DMS 273 (cell line): ENCODE data around the gene MET.
"Not testable (repeated sequence)": the region's sequence is repeated elsewhere in the genome, so short reads cannot be mapped to it uniquely, and the experiment has no call there.

Experiments
- DNase-seq: peaks from one replicate; lab custom pipeline; 2025; ENCODE audit not compliant: unreplicated experiment; lab: John Stamatoyannopoulos, UW

Gene MET

DNA sequence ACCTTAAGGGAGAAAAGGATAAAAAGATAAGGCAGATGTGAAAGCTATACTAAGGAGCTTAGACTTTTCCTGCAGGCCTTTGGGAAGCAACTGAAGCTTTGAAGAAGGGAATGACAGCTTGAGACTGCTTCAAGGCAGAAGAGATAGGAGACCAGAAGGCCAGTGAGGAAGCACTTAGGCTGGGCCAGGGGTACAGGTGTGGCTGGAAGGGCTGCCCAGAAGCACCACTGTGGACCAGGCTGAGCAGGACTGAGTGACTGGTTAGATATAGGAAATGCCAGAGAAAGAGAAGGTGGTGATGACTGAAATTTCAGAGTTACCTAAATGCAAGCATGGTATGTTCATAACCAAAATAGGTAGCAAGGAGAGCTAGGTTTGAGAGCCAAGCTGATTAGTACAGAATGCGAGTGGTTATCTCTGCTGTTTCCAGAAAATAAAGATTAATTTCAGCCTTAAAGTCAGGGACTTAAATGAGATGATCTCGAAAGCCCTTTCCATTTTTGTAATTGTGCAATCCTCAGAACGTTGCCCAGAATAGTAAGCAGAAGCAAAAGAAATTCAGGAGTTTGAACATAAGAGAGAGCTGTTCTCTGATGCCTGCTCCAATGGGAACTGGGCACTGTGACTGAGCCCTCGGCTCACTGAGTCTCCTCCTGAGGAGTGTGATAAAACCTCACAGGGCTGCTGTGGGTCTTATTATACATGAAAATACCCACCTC lies 54.9 kb downstream of the MET start:
- no peak for DNase-seq

DNA sequence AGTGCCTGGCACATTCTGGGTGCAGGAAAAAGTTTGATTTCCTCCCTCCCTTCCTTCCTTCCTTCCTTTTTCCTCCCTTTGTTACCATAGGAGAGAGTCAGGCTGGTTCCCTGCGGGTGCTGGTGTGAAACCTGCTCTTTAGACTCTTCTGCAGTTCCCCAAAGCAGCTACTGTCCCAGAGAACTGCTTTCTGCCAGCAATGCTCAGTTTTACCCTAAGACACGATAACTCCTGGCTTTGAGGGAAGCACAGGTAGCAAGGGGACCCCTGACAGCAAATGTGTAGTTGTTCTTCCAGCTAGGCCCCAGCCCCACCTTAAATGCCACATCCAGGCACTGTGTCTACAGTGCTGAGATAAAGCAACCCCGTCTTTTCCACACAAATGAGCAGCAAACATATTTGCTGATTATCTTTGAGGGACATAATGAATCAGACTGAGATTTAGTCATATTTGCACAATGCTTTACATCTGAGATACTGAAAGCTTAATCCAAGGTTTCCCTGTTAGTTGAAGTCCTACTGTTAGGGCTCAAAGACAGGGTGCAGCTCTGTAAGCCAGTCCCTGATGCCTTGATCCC lies 55.5 kb downstream of the MET start:
- no peak for DNase-seq

DNA sequence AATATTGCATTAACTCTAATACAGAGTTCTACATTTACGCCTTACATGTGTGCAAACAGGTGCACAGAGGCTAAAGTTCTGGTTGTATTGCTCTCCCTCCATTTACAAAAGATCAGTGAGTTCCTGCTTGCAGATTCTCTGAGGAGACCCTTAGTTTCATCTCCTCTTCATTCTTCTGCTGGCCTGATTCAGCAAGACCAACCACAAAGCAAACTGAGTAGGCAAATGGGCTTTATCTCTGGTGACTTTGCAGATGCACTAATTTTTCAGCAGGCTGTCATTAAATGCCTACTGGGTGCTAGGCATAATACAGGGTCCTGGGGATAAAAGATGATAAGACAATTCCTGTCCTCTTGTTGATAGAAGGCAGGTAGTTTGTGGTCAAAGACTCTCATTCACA lies 56.4 kb downstream of the MET start:
- no peak for DNase-seq

DNA sequence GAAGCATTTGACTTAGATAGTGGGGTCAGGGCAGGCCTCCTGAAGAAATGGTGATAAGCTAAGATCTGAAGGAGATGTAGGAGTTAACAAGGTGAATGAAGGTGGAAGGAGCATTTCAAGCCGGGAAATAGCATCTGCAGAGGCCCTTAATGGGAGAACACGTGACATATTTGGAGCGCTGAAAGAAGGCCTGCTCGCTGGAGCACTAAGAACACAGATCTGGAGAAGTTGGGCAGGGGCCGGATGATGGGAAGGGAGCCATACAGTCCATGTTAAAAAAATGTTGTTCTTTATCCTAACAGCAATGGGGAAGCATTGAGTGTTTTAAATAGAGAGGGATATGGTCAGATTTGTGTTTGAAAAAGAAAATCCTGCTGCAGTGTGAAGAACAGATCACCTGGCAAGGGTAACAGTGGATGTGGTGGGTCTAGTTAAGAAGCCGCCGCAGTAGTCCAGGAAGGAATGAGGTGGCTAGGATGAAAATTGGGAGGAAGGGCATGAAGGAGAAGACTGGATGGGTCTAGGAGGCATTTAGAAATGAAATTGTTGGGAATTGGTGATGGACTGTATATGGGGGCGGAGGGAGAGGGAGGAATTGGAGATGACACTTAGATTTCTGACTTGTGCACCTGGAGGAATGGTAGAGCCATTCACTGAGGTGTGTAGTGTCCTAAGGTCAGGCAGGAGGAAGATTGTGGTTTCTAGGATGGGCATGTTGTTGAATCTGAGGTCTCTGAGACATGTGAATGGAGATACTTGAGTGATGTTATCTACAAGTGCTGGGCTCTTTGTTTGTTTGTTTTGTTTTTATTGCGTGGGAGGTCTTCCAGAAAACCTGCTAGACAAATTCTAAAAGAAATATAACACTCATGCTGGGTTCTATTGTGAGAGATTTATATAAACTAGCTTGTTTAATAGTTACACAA lies 58.4 kb downstream of the MET start:
- DNase-seq = no peak

DNA sequence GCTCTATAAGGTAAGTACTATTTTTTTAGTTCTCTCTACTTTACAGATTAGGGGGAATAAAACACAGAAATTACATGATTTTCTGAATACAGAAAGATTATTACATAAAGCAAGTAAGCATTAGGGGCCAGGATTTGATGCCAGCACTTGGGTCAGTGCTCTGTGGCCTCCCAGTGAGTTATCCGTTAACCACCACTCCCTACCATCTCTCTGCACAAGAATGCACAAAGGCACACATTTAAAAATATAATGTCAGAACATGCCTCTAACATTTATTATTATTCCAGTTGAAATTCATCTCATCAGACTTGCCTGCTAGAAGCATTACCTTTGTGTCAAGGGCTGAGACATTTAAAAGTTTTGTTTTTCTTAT lies 59.0 kb downstream of the MET start:
- DNase-seq = no peak

DNA sequence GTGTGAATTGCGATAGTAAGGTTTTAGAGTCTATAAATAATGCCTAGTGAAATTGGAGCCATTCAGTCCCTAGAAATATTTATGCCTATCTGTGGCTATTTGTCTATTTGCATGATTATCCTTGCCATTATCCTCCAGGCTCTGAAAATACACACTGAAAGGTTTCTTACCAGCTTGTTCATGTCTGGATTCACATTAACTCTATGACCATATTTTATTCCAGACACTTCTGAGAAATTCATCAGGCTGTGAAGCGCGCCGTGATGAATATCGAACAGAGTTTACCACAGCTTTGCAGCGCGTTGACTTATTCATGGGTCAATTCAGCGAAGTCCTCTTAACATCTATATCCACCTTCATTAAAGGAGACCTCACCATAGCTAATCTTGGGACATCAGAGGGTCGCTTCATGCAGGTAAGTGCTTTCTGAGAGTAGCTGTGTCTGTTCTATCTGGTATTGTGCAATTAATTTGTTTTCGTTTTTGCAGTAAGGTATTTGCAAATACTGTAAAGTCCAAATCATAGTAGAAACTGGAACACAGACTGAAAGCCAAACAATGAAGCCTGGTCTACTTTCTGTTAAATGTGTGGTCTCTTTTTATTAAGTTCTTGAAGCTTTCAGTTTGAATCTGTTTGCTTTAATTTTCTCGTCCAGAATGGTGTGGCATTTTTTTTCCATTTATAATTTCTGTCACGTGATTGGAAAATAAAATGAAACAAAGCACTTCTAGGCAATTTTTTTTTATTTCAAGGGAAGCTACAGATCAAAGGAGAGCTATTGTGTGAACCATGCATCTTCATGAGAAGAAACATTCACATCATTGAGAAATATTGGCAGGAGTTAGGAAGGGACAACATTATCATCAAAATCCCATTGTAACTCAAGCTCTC lies 59.7 kb downstream of the MET start:
- DNase-seq = no peak

DNA sequence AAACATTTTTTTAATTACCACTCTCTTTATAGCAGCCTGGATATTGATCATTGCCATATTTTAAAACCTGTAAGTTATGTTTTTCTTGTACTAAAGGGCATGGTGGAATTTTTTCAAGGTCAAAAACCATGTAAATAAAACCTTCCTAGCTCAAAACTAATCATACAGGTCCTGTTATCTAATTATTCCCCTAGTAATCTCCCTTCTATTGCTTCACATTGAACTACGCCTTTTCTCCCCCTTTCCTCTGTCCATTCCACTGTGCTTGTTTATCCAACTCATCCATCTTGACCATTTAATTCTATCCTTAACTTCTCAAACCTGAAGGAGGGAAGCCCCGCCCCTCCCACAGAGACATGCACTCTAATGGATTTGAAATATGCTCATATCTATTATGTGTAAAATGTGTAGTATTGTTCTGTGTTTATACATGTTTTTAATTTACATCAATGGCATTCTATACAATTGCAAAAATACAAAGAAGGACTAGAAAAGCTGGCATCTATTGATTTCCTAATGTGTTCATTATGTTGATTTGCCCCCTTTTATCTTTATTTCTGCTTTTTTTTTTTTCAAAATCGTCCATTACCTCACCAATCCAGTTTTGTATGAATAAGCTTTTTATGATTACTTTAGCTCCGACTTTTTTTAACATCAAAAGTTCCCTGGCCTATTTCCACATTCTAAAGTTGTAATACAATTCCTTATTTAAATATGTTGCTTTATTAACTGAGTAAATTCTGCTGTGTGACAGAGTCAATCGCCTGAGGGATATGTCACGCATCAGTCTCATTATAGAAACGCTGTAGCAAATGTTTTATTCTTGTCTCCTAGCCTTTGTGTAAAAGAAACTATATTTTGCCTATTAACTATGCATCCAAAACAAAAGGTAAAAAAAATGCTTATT lies 61.0 kb downstream of the MET start:
- no peak for DNase-seq

DNA sequence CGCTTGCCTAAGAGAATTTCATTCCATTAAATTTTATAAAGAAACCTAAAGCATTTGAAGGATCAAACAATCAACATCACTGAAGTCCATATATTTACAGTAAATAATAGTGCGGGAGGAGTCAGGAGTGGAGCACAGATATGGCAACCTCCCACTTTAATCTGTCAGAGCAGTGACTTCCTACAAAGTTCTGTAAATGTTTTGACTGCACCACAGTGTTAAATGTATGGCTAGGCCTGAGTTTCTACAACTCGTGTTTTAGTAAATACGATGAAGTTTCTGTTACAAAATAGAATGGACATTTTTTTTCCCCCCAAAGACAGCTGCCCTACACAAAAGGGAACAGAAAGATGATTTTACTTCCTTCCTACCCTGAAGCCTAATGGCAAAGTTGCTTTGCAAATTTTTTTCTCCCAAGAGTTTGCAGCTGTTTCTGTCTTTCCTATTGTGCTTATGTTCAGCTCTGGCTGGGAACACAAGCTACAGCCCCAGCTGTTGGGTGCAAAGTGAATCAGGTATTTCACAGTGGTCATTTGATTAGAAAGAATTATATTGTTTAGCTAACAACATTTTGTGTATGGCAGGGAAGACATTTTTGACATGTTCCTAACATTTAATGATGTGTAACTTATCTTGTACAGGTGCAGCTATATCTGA lies 62.1 kb downstream of the MET start:
- DNase-seq = no peak

DNA sequence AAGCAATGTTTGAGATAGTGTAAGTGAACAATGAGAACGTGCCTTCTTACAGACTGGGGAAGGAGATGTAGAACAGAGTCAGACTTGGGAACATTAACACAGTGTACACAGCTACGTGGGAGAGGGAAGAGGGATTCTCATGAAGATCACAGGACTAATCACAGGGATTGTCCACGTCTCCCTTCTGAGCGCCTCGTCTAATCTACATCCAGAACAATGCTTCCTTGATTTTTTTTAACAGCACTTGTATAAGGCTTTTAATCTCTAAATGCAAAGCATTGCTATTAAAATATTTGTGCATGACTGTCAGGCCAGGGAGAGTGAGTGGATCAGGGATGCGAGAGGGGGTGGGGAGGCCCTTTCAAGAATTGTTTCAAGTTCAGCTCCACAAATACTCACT lies 62.7 kb downstream of the MET start:
- no peak for DNase-seq

DNA sequence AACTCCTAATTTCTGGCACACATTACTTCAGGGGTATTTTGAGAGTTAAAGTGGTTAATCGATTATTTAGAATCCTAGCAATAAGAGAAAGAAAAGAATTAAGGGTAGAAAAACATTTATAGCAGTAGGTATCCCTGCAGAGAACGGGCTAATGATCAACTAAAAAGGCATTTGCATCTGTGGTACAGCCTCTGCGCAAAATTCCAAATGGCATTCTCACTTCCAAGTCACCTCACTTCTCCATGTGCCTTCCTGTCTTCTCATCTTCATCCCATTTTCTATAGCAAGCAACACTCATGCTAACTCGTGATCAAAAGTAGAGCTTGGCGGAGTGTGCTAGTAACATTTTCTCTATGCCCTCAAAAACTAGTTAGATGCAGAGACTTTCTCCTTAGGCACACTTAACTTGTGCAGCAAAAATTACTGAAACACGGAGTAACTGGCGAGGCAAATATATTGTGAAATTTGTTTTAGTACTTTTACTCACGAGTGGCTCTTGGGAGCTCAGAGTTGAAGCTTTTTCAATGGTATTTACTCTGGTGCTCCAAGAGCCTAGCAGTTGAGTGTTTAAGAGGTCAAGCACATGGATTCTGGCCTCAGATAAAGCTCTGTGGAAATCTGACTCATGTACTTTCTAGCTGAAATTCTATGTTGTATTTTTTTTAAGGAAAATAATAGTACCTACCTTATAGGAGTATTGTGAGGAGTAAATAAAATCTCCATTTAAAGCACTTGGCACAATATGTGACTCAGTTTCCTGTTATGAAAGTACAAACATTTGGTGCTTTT lies 65.1 kb downstream of the MET start:
- DNase-seq = no peak

DNA sequence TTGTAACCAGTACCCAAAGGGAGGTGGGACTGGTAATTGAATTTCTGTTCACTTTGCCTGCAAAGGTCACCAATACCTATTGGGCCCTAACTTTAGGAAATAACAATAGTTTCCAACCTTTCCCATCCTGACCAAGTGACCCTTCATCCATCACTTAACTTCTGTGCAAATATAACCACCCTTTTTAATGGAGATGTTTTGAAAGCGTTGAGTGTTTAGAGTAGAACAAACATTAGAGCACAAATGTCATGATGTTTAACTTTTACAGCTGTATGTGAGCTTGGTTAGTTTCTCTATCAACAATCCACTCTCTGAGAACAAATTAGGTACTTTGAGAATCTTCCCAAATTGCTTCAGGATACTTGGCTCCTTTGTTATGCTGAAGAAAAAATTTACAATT lies 66.4 kb downstream of the MET start:
- DNase-seq = no peak

DNA sequence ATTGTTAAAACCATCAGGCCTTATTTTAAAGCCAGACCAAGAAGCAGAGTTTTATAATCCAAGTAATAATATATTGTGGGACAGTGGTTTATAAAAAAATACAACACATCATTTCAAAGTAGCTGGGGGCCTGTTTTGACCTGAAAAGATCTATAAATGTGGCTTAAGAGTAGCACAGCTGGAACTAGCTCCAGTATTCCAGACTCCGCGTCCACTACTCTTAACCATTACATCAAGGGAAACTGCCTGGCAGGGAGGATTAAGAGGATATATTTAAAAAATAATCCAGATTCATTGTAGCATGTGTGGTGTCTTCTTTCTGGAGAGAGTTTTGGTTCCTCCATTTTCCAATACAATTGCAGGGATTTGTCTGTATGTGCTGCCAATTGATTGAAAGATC lies 67.3 kb downstream of the MET start:
- DNase-seq = no peak

DNA sequence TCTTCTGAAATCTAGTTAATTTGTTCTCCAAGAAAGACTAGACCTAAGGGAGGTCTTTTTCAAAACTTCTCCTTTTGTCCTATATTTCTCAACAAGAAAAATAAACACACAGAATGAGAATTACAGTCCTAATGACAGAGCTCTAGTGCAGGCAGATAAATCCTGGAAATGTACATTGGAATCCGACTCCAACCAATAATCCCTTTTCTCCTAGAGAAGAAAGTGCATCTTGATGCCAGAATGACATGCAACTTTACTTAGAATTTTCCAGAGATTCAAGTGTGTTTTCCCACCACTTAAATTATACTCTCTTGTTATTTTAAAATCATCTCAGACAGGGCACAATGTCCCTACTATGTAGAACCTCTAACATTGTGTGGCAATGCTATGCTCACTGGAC lies 68.2 kb downstream of the MET start:
- DNase-seq = no peak

DNA sequence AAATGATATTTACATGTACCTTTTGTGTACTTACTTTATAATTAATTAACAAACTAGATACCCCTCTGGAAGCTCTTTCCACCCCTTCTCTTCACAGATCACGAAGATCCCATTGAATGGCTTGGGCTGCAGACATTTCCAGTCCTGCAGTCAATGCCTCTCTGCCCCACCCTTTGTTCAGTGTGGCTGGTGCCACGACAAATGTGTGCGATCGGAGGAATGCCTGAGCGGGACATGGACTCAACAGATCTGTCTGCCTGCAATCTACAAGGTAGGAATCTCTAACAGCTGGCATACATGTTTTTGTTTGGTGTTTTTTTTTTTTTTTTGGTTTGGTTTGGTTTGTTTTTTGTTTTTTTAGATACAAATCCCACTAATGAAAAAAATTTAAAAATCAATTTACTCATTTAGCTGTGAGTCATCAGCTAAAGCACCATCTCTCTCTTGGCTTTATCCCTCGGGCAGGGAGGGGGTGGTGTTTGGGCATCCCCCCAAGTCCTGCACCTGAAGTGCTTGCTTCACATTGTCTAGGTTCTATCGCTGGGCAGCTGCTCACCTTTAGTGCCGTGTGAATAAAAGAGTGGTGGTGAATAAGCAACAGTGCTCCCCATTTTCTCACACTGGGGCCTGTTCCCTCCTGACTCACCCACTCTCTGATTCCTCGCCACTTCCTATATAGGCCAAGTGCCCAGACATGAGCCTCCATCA lies 68.9 kb downstream of the MET start:
- DNase-seq = no peak

DNA sequence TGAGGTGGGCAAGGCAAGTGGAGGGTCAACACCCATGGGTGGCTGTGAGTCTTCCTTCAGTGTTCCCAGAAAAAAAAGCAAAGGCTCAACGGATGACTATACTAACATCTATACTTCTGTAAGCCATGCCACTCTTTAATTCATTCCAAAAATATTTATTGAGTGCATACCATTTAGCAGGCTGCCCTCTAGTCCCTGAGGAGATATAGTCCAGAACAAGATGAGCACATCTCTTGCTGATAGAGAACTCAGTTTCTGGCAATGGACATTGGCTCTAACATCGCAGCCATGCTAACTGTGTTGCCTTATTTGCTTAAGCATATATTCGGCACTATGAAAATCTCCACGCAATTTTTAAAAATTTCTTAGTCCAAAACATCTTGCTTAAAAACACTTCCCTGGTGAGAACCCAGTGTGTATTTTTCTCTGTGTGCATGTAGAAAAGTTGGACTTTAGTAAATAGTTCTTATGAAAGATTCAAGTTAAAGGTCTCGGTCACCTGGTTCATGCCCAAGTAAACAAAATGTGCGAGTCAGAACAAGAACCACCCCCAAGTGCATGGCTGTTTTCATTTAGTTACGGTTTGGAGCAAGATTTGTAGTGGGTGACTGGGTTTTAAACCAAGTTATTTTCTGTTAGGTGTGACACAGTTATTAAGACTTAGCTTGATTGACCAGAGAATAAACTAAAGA lies 69.8 kb downstream of the MET start:
- no peak for DNase-seq

DNA sequence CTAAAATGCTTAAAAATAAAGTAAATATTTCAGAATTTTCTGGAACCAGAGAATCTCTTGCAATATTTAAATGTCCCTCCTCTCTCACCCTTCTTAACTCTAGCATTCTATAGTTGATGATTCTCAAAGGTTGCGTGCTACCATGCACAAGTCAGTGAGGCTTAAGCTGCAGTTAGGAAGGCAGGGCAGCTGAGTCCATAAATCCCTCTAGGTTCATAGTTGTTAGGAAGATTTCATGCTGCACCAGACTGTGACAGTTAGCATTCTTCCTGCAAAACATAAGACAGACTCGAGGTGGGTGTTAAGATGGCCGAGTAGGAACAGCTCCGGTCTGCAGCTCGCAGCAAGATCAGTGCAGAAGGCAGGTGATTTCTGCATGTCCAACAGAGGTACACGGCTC lies 70.6 kb downstream of the MET start:
- DNase-seq = no peak

DNA sequence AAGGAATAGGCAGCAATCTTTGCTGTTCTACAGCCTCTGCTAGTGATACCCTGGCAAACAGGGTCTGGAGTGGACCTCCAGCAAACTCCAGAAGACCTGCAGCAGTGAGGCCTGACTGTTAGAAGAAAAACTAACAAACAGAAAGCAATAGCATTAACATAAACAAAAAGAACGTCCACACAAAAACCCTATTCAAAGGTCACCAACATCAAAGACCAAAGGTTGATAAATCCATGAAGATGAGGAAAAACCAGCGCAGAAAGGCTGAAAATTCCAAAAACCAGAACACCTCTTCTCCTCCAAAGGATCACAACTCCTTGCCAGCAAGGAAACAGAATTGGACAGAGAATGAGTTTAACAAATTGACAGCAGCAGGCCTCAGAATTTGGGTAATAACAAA lies 71.8 kb downstream of the MET start:
- DNase-seq = not testable (repeated sequence)

DNA sequence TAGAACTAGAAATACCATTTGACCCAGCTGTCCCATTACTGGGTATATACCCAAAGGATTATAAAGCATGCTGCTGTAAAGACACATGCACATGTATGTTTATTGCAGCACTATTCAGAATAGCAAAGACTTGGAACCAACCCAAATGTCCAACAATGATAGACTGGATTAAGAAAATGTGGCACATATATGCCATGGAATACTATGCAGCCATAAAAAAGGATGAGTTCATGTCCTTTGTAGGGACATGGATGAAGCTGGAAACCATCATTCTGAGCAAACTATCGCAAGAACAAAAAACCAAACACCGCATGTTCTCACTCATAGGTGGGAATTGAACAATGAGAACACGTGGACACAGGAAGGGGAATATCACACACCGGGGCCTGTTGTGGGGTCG lies 74.4 kb downstream of the MET start:
- DNase-seq = not testable (repeated sequence)
